GM20000 (cell line): ENCODE data around the gene SRMS.
"Not testable (repeated sequence)": the region's sequence is repeated elsewhere in the genome, so short reads cannot be mapped to it uniquely, and the experiment has no call there.

Experiments used
- DNase-seq: peaks from one replicate; pipeline ENCODE4 v3.0.0; 2012; ENCODE audit warnings: low spot score
- CTCF ChIP-seq: IDR thresholded peaks from 2 replicates; pipeline ENCODE4 v1.5.1; 2012; ENCODE audit warnings: mild to moderate bottlenecking, control low read depth; ENCODE audit errors: extremely low read depth, missing control alignments

SRMS gene

GRCh38 chr20:63576311-63576710 is 28.8 kb upstream of the SRMS start:
- TF ChIP-seq CTCF: no peak
- no peak for DNase-seq

- no peak for DNase-seq
- TF ChIP-seq CTCF: no peak
Measured at GRCh38 chr20:63574829-63575743, 27.5 kb upstream of the SRMS start.

- TF ChIP-seq CTCF: no peak
- peak; percentile 94 for DNase-seq
Measured at GRCh38 chr20:63574156-63574828, 26.7 kb upstream of the SRMS start, which contains the start of gene HELZ2. HELZ2 (minus strand) TSS chr20:63574239; CDS start chr20:63572385, 1,854 bp downstream.

- TF ChIP-seq CTCF: no peak
- no peak for DNase-seq
Measured at GRCh38 chr20:63573647-63574131, 26.1 kb upstream of the SRMS start.

- DNase-seq: no peak
- TF ChIP-seq CTCF: peak; percentile 22
Measured at GRCh38 chr20:63572788-63573646, 25.5 kb upstream of the SRMS start.

- no peak for TF ChIP-seq CTCF
- no peak for DNase-seq
Measured at GRCh38 chr20:63572071-63572787, 24.7 kb upstream of the SRMS start.

- DNase-seq: not testable (repeated sequence)
Measured at GRCh38 chr20:63571087-63571478, 23.5 kb upstream of the SRMS start.
